Measurements from ENCODE around the gene TMC5.

DNA sequence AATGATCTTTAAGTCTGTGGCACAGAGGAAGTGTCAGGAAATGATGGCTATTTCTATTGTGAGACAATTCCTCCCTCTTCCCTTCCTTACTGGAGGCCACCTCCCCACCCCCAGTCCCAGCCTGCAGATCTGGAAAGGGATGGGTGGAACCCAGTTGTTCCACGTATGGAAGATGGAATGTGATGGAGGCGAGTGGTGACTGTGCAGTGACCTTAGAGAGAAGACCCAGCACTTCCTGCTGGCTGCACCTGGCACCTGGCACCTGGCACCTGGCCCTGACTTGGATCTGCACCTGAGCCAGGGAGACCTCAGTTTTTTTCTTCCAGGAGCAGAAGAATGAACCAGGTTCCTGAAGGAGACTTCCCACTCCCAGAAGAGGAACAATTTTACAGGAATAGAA lies 33.0 kb upstream of the TMC5 start:
- TF ChIP-seq, protein P1, sequence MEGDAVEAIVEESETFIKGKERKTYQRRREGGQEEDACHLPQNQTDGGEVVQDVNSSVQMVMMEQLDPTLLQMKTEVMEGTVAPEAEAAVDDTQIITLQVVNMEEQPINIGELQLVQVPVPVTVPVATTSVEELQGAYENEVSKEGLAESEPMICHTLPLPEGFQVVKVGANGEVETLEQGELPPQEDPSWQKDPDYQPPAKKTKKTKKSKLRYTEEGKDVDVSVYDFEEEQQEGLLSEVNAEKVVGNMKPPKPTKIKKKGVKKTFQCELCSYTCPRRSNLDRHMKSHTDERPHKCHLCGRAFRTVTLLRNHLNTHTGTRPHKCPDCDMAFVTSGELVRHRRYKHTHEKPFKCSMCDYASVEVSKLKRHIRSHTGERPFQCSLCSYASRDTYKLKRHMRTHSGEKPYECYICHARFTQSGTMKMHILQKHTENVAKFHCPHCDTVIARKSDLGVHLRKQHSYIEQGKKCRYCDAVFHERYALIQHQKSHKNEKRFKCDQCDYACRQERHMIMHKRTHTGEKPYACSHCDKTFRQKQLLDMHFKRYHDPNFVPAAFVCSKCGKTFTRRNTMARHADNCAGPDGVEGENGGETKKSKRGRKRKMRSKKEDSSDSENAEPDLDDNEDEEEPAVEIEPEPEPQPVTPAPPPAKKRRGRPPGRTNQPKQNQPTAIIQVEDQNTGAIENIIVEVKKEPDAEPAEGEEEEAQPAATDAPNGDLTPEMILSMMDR (conservative IDR thresholded peaks at IDR 0.05; ENCODE audit: low read depth in 2 of 2): no peak
- TF ChIP-seq CREB1 (CRISPR knock-in tag; IDR thresholded peaks at IDR 0.05; ENCODE audit: low read depth): no peak
- TF ChIP-seq, protein P2, sequence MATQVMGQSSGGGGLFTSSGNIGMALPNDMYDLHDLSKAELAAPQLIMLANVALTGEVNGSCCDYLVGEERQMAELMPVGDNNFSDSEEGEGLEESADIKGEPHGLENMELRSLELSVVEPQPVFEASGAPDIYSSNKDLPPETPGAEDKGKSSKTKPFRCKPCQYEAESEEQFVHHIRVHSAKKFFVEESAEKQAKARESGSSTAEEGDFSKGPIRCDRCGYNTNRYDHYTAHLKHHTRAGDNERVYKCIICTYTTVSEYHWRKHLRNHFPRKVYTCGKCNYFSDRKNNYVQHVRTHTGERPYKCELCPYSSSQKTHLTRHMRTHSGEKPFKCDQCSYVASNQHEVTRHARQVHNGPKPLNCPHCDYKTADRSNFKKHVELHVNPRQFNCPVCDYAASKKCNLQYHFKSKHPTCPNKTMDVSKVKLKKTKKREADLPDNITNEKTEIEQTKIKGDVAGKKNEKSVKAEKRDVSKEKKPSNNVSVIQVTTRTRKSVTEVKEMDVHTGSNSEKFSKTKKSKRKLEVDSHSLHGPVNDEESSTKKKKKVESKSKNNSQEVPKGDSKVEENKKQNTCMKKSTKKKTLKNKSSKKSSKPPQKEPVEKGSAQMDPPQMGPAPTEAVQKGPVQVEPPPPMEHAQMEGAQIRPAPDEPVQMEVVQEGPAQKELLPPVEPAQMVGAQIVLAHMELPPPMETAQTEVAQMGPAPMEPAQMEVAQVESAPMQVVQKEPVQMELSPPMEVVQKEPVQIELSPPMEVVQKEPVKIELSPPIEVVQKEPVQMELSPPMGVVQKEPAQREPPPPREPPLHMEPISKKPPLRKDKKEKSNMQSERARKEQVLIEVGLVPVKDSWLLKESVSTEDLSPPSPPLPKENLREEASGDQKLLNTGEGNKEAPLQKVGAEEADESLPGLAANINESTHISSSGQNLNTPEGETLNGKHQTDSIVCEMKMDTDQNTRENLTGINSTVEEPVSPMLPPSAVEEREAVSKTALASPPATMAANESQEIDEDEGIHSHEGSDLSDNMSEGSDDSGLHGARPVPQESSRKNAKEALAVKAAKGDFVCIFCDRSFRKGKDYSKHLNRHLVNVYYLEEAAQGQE (IDR thresholded peaks at IDR 0.05; ENCODE audit: unreplicated experiment): no peak
- TF ChIP-seq POLR2AphosphoS5 (IDR thresholded peaks at IDR 0.05; ENCODE audit: low read depth): no peak
